ENCODE measurements around the gene BNIP1.

DNA sequence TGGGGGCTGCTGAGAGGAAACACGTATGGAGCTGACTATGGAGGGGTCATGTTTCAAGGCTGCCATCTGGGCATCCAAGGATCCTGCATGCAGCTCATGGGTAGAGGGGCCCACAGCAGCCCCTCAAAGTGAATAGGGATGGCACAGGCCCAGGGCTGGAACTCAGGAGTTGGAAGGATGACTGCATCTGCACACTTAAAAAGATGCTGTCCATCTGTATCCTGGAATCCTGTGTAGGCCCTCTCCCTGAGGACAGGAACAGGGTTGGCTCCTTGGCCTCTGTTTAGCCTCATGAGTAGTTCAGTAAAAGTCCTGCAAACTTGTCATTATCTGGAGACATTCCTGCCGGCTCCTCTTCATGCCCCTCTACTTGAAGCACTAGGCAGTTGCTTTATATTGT is 4.0 kb downstream of the BNIP1 start:
- TF ChIP-seq, protein P1, sequence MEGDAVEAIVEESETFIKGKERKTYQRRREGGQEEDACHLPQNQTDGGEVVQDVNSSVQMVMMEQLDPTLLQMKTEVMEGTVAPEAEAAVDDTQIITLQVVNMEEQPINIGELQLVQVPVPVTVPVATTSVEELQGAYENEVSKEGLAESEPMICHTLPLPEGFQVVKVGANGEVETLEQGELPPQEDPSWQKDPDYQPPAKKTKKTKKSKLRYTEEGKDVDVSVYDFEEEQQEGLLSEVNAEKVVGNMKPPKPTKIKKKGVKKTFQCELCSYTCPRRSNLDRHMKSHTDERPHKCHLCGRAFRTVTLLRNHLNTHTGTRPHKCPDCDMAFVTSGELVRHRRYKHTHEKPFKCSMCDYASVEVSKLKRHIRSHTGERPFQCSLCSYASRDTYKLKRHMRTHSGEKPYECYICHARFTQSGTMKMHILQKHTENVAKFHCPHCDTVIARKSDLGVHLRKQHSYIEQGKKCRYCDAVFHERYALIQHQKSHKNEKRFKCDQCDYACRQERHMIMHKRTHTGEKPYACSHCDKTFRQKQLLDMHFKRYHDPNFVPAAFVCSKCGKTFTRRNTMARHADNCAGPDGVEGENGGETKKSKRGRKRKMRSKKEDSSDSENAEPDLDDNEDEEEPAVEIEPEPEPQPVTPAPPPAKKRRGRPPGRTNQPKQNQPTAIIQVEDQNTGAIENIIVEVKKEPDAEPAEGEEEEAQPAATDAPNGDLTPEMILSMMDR (IDR thresholded peaks at IDR 0.05; ENCODE audit: borderline replicate concordance, extremely low read depth, low read length, poor library complexity, severe bottlenecking): no peak
- no peak for TF ChIP-seq EZH2 (IDR thresholded peaks at IDR 0.05; ENCODE audit: borderline replicate concordance, low read depth, low read length, severe bottlenecking)
